Stimulated activated CD4-positive, alpha-beta T cell treated with anti-CD3 and anti-CD28 coated beads, Interleukin-1b, Interleukin-23, amount 100 ng/mL, for 24 hours (primary cell): ENCODE measurements around the gene SYCP3.
A peak's percentile ranks its signal among the peaks of the same experiment; 100 is the strongest.

ENCODE experiments used
- DNase-seq, 4 experiments: peaks; one replicate each; pipeline ENCODE4 v3.0.0-alpha.2; 2020; ENCODE audit warnings: low read depth in 4 of 4, low spot score in 1 of 4

Gene SYCP3

GRCh38 chr12:101738920-101739665 lies at the start of gene SYCP3:
Gene SYCP3 (minus strand): TSS chr12:101739462. CDS start chr12:101737935, 1,527 bp downstream.
- DNase-seq: no peak

- DNase-seq: no peak
These were observed 46.4 kb upstream of the SYCP3 start for GRCh38 chr12:101785671-101786070.

GRCh38 chr12:101784376-101784775 lies 45.1 kb upstream of the SYCP3 start:
- DNase-seq: no peak

GRCh38 chr12:101783838-101784237 lies 44.6 kb upstream of the SYCP3 start:
- no peak for DNase-seq

DNA sequence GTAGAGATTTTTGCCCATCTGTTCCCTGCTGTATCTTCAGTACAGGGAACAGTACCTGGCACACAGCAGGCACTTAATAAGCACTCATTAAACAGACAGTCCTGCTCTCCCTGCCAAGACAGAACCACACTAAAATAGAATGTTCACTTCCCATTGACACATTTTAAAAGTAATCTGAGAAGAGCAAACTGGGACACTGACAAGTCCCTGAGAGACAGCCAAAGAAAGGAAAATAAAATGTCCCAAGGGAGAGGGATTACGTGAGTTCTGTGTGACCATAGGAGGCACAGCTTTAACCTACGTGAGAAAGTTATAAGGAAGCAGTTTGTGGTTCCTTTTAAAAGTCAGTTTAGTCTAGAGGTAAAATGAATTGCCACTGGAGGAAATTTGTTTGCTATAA lies 43.9 kb upstream of the SYCP3 start:
- no peak for DNase-seq

DNA sequence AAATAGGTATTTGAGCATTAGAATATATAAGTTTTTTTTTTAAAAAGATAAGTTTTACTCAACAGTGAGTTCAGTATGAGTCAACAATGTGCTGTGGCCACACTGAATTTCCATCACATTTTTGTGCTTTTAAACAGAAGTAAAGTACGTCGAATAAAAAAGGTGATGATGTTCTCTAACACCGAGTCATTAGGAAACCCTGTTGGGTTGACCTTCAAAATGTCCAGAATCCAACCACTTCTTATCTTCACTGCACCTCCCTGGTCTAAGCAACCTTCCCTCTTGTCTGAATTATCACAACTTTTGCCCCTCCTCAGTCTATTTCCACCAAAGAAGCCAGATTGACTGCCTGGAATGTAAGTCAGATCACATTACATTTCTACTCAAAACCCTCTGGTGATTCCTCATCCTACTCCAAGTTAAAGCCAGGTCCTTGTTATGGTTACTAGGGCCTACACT lies 43.0 kb upstream of the SYCP3 start:
- DNase-seq: no peak

DNA sequence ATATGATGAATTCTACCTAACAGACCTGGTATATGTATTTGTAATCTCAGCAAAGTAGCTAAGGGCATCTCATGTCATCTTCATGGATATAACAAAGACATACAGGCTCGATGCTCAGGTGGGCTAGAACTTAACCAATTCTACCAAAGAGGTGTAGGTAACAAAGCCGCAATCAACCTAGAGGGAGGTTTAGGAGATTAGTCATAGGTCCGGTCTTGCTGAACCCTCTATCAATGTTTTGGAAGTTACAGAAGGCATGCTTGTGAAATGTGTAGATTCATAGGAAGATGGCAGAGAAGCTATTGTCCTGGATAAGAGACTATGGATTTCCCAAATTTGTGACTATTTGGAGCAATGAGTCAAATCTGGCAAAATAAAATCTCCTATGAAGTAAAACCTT lies 42.6 kb upstream of the SYCP3 start:
- DNase-seq: no peak

- no peak for DNase-seq
These were observed 41.3 kb upstream of the SYCP3 start for GRCh38 chr12:101780599-101780998.

DNA sequence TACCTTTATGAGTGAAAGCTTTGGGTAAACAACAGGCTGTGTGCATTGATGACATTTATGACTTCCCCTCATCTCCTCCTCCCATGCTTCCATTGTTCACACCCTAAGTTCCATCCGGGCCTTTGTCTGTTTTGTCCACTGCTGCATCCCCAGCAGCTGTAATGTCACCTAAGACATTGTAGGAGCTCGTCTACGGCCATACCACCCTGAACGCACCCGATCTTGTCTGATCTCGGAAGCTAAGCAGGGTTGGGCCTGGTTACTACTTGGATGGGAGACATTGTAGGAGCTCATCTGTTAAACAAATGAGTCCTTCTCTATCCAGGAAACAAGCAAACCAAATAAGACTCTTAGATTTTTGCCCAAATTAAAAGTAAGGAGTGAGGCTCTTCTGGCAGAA lies 40.4 kb upstream of the SYCP3 start:
- no peak for DNase-seq

DNA sequence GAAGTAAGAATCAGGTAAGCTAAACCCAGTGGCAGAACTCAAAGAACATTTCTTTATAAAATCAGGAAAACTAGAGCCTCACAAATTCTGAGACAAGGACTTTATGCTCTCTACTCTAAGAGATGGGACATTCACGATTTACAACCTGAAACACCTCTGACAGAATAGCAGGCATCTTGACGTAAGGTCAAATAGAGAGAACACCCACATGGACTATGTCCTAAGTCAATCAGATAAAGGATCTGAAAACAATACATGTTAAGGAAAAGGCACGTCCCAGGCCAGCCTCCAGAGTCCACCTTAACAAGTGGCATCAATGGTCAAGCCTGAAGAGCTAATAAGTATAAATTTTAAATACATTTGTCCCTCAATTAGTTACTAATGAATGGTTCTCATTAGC lies 39.9 kb upstream of the SYCP3 start:
- DNase-seq: no peak

- DNase-seq: no peak
These were observed 38.7 kb upstream of the SYCP3 start for GRCh38 chr12:101777978-101778377.

GRCh38 chr12:101777485-101777884 lies 38.2 kb upstream of the SYCP3 start:
- no peak for DNase-seq

GRCh38 chr12:101775816-101776215 lies 36.6 kb upstream of the SYCP3 start:
- no peak for DNase-seq

GRCh38 chr12:101773650-101774162 lies 34.4 kb upstream of the SYCP3 start:
- DNase-seq: peak; percentile 36 to 51 (median 40)

DNA sequence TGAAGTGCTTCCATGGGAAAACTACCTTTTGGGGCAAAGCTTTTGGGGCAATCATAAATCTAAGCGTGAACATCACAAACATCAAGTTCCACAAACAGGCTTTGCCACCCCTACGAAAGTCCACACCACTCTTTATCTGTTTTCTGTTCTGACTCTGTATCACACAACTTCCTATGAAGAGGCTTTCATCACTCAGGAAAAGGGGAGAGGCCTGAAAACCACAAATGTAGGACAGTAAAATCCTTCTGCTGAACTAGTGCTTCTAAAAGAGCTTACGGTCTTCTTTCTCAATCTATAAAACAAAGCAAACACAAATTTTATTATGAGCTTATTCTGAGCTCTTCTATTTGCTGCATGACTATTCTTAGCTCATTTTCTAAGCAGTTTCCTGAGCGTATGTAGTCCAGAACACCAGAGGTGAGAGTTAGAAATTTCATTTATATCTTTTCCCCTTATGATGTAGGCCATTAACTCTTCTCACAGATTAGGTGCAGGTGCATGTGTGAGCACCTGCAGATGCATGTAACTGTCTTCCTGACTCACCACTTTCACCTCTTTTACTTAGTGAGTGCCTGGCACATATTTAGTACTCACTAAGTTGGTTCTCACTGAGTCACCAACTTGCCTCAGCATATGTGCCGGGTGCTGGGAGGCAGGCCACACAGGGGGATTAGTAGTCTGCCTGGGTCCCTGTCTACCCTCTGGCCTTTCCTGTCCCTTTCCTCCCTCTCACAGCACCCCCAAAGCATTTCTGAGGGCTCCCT lies 32.9 kb upstream of the SYCP3 start:
- no peak for DNase-seq

DNA sequence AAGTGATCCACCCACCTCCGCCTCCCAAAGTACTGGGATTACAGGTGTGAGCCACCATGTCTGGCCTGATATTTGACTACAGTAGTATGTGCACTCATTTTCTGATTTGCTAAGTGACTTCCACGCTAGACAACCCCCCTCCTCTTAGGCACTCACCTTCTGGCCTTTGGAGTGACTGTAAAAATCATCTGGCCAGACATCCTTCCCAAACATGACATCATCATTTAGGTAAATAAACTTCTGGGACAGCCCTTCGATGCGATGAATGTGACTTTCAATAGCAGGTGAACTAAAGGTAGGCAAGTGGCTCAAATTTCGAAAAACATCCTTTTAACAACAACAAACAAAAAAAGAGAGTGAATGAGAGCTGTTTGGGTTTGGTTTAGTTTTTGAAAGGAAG lies 30.6 kb upstream of the SYCP3 start:
- DNase-seq: no peak

GRCh38 chr12:101768781-101769180 lies 29.5 kb upstream of the SYCP3 start:
- DNase-seq: no peak

DNA sequence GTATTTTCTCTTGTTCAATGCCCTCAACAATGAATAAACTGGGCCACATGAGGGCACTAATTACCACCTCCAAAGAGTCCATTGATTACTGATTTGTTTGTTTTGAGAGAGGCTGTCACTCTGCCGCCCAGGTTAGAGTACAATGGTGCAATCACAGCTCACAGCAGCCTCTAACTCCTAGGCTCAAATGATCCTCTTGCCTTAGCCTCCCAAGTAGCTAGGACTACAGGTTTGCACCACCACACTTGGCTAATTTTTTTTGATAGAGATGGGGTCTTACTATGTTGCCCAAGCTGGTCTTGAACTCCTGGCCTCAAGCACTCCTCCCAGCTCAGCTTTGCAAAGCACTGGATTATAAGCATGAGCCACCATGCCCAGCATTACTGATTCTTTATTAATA lies 28.3 kb upstream of the SYCP3 start:
- no peak for DNase-seq

DNA sequence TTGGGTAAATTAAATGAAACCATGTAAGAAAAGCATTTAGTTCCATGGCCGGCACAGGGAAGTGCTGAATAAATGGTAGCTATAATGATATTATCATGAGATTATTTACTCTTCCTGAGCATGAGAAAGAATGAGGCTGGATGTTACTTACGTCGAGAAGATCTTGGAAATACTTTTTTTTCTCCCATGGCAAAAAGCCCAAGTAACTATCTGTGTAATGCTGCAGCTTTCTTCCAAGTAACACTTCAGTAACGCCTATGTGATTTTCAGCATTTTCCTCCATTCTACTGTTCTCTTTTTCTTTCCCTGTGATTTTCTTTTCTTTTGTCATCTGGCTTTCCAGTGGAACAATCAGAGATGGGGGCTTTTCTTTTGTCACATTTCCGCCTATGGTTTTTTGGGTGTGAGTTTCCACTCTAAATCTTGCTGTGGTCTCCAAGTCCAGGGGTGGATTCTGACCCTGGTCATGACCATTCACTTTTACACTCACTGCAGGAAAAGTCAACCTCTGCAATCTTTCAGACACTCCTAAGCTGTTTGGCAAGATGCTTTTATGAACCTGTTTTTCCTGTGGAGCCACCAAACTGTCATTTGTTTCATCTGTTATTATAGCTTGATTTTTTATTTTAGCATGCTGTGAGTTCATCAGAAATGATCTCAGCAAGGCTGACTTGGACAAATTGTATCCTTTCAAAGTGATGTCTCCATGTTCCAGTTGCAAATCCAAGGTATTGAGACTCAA lies 25.0 kb upstream of the SYCP3 start:
- DNase-seq: no peak

DNA sequence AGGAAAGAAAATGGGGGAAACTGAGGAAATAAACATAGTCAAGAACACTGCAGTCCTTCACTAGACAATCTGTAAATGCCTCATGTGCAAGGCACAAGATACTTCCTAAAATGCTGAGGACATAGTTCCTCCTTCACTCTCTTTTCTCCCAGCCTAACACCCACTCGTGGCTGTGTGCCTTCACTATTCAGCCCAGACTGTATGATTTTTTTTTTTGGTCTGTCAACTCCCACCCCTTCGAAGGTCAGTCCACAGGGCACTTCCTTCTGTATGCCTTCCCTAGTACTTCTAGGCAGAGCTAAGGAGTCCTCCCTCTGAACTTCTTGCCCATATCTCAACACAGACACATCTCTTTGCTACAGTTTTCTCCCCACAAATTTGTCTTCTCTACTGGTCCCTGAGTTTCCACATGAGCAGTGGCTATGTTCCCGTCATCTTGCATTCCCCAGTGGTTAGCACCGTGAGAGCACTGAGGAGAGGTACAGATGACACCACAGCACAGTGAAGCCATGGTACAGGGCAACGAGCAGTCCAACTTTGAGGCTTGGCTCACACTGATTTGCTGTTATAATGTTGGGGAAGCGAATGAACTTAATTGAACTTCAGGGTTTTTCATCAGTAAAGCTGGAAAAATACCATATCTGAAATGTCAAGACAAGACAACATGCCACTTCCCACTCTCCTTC lies 24.1 kb upstream of the SYCP3 start:
- no peak for DNase-seq

DNA sequence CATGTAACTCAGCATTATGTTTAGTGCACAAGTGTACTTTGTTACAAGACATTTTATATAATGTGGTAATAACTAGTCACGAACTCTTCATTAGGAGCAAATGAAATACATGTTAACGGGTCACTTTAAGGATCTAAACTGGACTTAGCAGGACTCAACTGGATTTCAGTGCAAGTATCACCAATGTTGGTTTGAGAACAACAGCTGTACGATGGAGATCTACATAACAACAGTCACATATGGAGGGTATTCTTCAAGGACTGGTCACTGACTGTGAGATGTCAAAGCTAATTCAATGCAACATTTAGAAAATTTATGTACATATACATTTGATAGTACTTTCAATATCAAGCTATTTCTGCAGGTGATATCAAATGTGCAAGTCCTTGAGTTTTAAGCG lies 22.5 kb upstream of the SYCP3 start:
- DNase-seq: no peak
